Measurements from ENCODE around the gene GYG2. TPM values are rescaled to one million over a fixed set of nuclear protein-coding genes. Genes with fewer than 3 reads are reported as not detected.

The GYG2 gene
- total and polyA plus RNA-seq, 2 of the 13 experiments (the other 11 are each of a cell fraction or from before 2014, with no cell fraction given): 20.0 to 24.3 TPM

DNA sequence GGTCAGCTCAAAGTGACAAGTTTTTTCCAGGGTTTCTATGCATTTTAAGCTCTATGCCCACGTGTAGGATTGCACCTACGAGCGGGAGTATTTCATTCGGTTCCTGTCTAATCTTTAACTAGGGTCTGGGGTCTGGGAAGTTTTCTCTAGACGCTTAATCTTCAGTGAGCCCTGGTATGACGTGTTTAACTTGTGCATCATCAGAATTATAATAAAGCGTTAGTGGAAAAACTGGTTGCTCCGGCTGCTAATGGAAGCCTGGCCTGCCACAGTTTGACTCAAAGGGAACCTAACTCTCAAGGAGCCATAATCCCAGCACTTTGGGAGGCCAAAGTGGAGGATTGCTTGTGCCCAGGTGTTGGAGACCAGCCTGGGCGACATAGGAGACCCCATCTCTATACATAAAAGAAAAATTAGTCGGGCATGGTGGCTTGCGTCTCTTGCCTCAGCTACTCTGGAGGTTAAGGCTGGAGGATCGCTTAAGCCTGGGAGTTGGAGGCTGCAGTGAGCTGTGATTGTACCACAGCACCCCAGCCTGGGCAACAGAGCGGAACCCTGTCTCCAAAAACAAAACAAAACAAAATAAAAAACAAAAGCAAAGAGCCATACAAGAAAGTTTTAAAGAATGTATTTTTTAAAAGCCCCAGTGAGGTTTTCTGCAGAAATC, 70.2 kb downstream of the GYG2 start:
- no peak for FAIRE-seq
- Histone ChIP-seq H3K27me3 (ENCODE audit: control insufficient read depth in 1 of 2, insufficient read depth in 2 of 2, low read length in 2 of 2) (no peaks in the 10 kb centered on the region), H3K4me3 (replicated peaks in 1 of 3; ENCODE audit: insufficient read depth in 1 of 3, low read depth in 2 of 3, low read length in 3 of 3) (peak overlapping the region; percentile 52 to 68 (median 63); a peak in 5 of 6 replicates), H4K20me1 (ENCODE audit: insufficient read depth, low read length) (no peaks in the 10 kb centered on the region), H3K79me2 (ENCODE audit: insufficient read depth, low read length) (no peaks in the 10 kb centered on the region), H2AFZ (ENCODE audit: low read length) (peak overlapping the region; percentile 23), H3K4me2 (ENCODE audit: low read depth, low read length) (peak overlapping the region; percentile 87), H3K9ac (ENCODE audit: insufficient read depth, low read depth, low read length) (peak overlapping the region; percentile 68), H3K9me3 (ENCODE audit: low read length) (no peaks in the 10 kb centered on the region), H3K36me3 (replicated peaks in 1 of 2; ENCODE audit: control insufficient read depth in 1 of 2, insufficient read depth in 2 of 2, low read length in 2 of 2) (no peaks in the 10 kb centered on the region), H3K27ac (ENCODE audit: extremely low read length, insufficient read depth, low read length) (peak overlapping the region; percentile 93), H3K4me1 (ENCODE audit: insufficient read depth, low read length) (peaks cover 17% of the 10 kb centered on the region)
- in situ Hi-C loops (cut with HindIII; ENCODE audit: extremely low pct_ligation_motif_present, low pct_unique_long_range_greater_than_20kb): no loop called here
- ATAC-seq: peak; percentile 26
- intact Hi-C loops (cut with micrococcal nuclease; ENCODE audit: unreplicated experiment): loop anchor here (1.0 kb wide), 1 partner anchor 29 kb away; no protein-coding TSS in a partner anchor
- BruUV-seq (replicated peaks): no TSS peak
- ChIA-PET CTCF (ENCODE audit: low intra/inter-chr PET ratio, low total read pairs) (no interaction called here), POLR2A (interaction anchor here (2.7 kb wide), 1 partner anchor 30 kb away, joined by 16 read pairs; the partner anchor contains the start of gene ARSD)
- no peak for TF ChIP-seq TCF7 (IDR thresholded peaks at IDR 0.05; ENCODE audit: low read depth)
- 0 out of 2 replicates have a peak, but pooled peaks have one; percentile 2 for TF ChIP-seq DMAP1 (CRISPR knock-in tag; IDR thresholded peaks at IDR 0.05)
- TF ChIP-seq, protein P1, sequence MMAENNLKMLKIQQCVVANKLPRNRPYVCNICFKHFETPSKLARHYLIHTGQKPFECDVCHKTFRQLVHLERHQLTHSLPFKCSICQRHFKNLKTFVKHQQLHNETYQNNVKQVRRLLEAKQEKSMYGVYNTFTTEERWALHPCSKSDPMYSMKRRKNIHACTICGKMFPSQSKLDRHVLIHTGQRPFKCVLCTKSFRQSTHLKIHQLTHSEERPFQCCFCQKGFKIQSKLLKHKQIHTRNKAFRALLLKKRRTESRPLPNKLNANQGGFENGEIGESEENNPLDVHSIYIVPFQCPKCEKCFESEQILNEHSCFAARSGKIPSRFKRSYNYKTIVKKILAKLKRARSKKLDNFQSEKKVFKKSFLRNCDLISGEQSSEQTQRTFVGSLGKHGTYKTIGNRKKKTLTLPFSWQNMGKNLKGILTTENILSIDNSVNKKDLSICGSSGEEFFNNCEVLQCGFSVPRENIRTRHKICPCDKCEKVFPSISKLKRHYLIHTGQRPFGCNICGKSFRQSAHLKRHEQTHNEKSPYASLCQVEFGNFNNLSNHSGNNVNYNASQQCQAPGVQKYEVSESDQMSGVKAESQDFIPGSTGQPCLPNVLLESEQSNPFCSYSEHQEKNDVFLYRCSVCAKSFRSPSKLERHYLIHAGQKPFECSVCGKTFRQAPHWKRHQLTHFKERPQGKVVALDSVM (CRISPR knock-in tag; IDR thresholded peaks at IDR 0.05): peak; percentile 90
- TF ChIP-seq RXRA (CRISPR knock-in tag; IDR thresholded peaks at IDR 0.05): no peak
- no peak for TF ChIP-seq IKZF1 (IDR thresholded peaks at IDR 0.05)
- peak; percentile 24 for DNase-seq (ENCODE audit: low spot score)
- WGBS (ENCODE audit: low lambda C conversion rate): 17% methylated on average over 4 of the region's 13 CpGs
